ENCODE measurements around the gene PAFAH1B2. TPM values are rescaled to one million over a fixed set of nuclear protein-coding genes. Genes with fewer than 3 reads are reported as not detected.

The PAFAH1B2 gene
- total and polyA plus RNA-seq, 10 donors: 14.3 to 80.4 (median 63.7) TPM

- Histone ChIP-seq H3K9me3 (no peaks in the 10 kb centered on the region), H3K4me1 (peaks cover 0 to 88% (median 44%) of the 10 kb centered on the region in 6 donors), H3K27me3 (replicated peaks in 1 of 7) (no peaks in the 10 kb centered on the region), H3K4me3 (no peak overlapping the region), H3K27ac (peak overlapping the region in 7 of 8 donors; percentile 22 to 78 (median 72)), H3K36me3 (peaks cover 2 to 100% (median 96%) of the 10 kb centered on the region in 6 donors)
- intact Hi-C loops (cut with DNase I; ENCODE audit: low total_unique reads): loop anchor here (10.0 kb wide), 2 partner anchors 117 to 347 kb away; no protein-coding TSS in a partner anchor
- 86 to 94% (median 88%) methylated on average over 7 of the region's 7 CpGs for WGBS, 5 donors
- DNase-seq: no peak
- TF ChIP-seq, protein P1, sequence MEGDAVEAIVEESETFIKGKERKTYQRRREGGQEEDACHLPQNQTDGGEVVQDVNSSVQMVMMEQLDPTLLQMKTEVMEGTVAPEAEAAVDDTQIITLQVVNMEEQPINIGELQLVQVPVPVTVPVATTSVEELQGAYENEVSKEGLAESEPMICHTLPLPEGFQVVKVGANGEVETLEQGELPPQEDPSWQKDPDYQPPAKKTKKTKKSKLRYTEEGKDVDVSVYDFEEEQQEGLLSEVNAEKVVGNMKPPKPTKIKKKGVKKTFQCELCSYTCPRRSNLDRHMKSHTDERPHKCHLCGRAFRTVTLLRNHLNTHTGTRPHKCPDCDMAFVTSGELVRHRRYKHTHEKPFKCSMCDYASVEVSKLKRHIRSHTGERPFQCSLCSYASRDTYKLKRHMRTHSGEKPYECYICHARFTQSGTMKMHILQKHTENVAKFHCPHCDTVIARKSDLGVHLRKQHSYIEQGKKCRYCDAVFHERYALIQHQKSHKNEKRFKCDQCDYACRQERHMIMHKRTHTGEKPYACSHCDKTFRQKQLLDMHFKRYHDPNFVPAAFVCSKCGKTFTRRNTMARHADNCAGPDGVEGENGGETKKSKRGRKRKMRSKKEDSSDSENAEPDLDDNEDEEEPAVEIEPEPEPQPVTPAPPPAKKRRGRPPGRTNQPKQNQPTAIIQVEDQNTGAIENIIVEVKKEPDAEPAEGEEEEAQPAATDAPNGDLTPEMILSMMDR (IDR thresholded peaks at IDR 0.05 in 8 of 11, conservative IDR thresholded peaks at IDR 0.05 in 3 of 11): no peak
- TF ChIP-seq POLR2AphosphoS5 (IDR thresholded peaks at IDR 0.05): peak in 2 of 3 donors; percentile 56 to 70
Measured at GRCh38 chr11:117221775-117222517, 77.9 kb downstream of the PAFAH1B2 start.

GRCh38 chr11:117222991-117223740 lies 79.1 kb downstream of the PAFAH1B2 start:
- Histone ChIP-seq H3K27me3 (replicated peaks in 1 of 7) (no peaks in the 10 kb centered on the region), H3K4me3 (no peak overlapping the region), H3K27ac (peak overlapping the region in 4 of 8 donors; percentile 45 to 78 (median 74)), H3K9me3 (no peaks in the 10 kb centered on the region), H3K36me3 (peaks cover 2 to 100% (median 96%) of the 10 kb centered on the region in 6 donors), H3K4me1 (peaks cover 0 to 83% (median 45%) of the 10 kb centered on the region in 6 donors)
- intact Hi-C loops (cut with DNase I; ENCODE audit: low total_unique reads): loop anchor here (10.0 kb wide), 2 partner anchors 118 to 348 kb away; no protein-coding TSS in a partner anchor
- no peak for TF ChIP-seq POLR2A (IDR thresholded peaks at IDR 0.05)
- peak in 1 of 3 donors; percentile 18 for TF ChIP-seq POLR2AphosphoS5 (IDR thresholded peaks at IDR 0.05)
- WGBS, 5 donors: 94 to 97% (median 96%) methylated on average over 14 of the region's 14 CpGs
- DNase-seq: no peak

DNA sequence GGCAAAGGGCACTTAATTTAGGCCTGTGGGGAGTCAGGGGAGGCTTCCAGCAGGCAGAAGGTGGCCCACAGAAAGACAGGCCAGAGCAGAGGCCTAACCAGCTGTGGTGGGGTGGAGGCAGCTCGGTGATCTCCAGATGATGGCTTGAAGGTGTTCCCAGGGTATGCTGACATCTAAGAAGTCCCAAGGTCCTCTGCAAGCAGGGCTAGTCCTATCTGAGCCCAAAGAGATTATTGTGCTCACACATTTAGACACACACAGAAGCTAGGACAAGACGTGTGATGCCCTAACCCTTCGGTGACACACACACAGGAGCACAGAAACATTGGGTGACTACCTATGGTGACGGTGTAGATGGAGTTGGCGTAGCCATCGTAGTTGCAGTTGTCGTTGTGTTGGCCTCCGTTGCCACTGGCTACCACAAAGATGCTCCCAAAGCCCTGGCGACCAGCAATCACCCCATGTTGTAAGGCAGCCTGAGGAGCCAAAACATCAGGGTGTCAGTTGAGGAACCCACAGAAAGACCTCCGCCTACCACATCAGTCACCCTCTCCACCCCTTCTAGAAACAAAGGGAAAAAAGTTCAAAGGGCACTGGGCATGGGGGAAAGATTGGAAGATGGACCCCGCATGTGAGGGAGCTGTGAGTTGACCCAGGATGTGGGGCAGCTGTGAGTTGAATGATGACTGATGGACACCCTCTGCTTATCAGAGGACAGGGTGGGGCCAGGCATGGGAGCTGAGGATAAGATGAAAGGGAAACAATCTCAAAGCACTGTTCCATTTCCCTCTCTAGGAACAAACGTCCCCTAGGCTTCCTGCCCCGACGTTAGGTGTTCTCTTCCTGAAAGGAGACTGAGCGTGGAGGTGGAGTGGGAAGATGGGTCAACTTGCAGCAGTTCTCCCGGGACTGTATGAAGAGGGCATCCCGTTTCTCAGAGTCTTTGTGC lies 79.9 kb downstream of the PAFAH1B2 start:
- intact Hi-C loops (cut with DNase I; ENCODE audit: low total_unique reads): loop anchor here (10.0 kb wide), 2 partner anchors 119 to 349 kb away; no protein-coding TSS in a partner anchor
- no peak overlapping the region for H3K4me3 ChIP-seq
- H3K9me3 ChIP-seq: no peaks in the 10 kb centered on the region
- peaks cover 2 to 100% (median 96%) of the 10 kb centered on the region in 6 donors for H3K36me3 ChIP-seq
- H3K27ac ChIP-seq: peak overlapping the region in 3 of 8 donors; percentile 45 to 78 (median 76)
- H3K4me1 ChIP-seq: peaks cover 1 to 77% (median 45%) of the 10 kb centered on the region in 6 donors
- DNase-seq: no peak
- TF ChIP-seq POLR2A (IDR thresholded peaks at IDR 0.05) (no peak), POLR2AphosphoS5 (IDR thresholded peaks at IDR 0.05) (no peak)
- TF ChIP-seq, protein P1 (IDR thresholded peaks at IDR 0.05 in 8 of 11, conservative IDR thresholded peaks at IDR 0.05 in 3 of 11): no peak
- WGBS, 5 donors: 79 to 89% (median 85%) methylated on average over 16 to 17 of the region's 17 CpGs
- H3K27me3 ChIP-seq (replicated peaks in 1 of 7): no peaks in the 10 kb centered on the region
